Adipocyte (in vitro differentiated cells): ENCODE measurements around the gene TFB2M.

Source experiments
- DNase-seq: peaks from one replicate; pipeline ENCODE4 v3.0.0-alpha.2; 2015; ENCODE audit warnings: low read depth
- H3K27me3 ChIP-seq: replicated peaks from 2 replicates; pipeline ENCODE4 v1.7.0; 2013; ENCODE audit warnings: mild to moderate bottlenecking, low read length, moderate library complexity; ENCODE audit not compliant: control insufficient read depth, insufficient read depth
- H3K36me3 ChIP-seq: 2 replicates; pipeline ENCODE4 v1.7.0; 2013; ENCODE audit warnings: low read length, mild to moderate bottlenecking, moderate library complexity; ENCODE audit not compliant: control insufficient read depth, insufficient read depth, severe bottlenecking
- H3K4me1 ChIP-seq: 2 replicates; pipeline ENCODE4 v1.7.0; 2013; ENCODE audit warnings: mild to moderate bottlenecking, low read length, moderate library complexity; ENCODE audit not compliant: control insufficient read depth, insufficient read depth
- H3K4me3 ChIP-seq: 2 replicates; pipeline ENCODE4 v1.7.0; 2013; ENCODE audit warnings: mild to moderate bottlenecking, low read length, moderate library complexity
- H3K9ac ChIP-seq: 2 replicates; pipeline ENCODE4 v1.7.0; 2013; ENCODE audit warnings: mild to moderate bottlenecking, low read length, moderate library complexity
- H3K9me3 ChIP-seq: 2 replicates; pipeline ENCODE4 v1.7.0; 2013; ENCODE audit warnings: mild to moderate bottlenecking, low read length, moderate library complexity; ENCODE audit not compliant: control insufficient read depth

Gene TFB2M

GRCh38 chr1:246527402-246528088 is 38.5 kb downstream of the TFB2M start:
- peaks cover 14% of the 10 kb centered on the region for H3K27me3 ChIP-seq
- peaks cover 23% of the 10 kb centered on the region for H3K9me3 ChIP-seq
- no peak overlapping the region for H3K9ac ChIP-seq
- no peaks in the 10 kb centered on the region for H3K36me3 ChIP-seq
- H3K4me1 ChIP-seq = no peaks in the 10 kb centered on the region
- no peak for DNase-seq
- no peak overlapping the region for H3K4me3 ChIP-seq

GRCh38 chr1:246526915-246527314 is 39.1 kb downstream of the TFB2M start:
- peaks cover 11% of the 10 kb centered on the region for H3K27me3 ChIP-seq
- peaks cover 17% of the 10 kb centered on the region for H3K9me3 ChIP-seq
- H3K4me3 ChIP-seq = no peak overlapping the region
- no peaks in the 10 kb centered on the region for H3K36me3 ChIP-seq
- H3K4me1 ChIP-seq = no peaks in the 10 kb centered on the region
- no peak overlapping the region for H3K9ac ChIP-seq
- DNase-seq = no peak

- Histone ChIP-seq H3K9me3 (peaks cover 13% of the 10 kb centered on the region), H3K4me1 (no peaks in the 10 kb centered on the region), H3K36me3 (no peaks in the 10 kb centered on the region), H3K27me3 (peaks cover 11% of the 10 kb centered on the region), H3K9ac (no peak overlapping the region), H3K4me3 (no peak overlapping the region)
- no peak for DNase-seq
Measured at GRCh38 chr1:246526380-246526779, 39.7 kb downstream of the TFB2M start.

- Histone ChIP-seq H3K36me3 (no peaks in the 10 kb centered on the region), H3K4me1 (no peaks in the 10 kb centered on the region), H3K9me3 (peaks cover 32% of the 10 kb centered on the region), H3K4me3 (no peak overlapping the region), H3K9ac (no peak overlapping the region), H3K27me3 (peaks cover 4% of the 10 kb centered on the region)
- no peak for DNase-seq
Measured at GRCh38 chr1:246519514-246519913, 46.5 kb downstream of the TFB2M start.

GRCh38 chr1:246518456-246519205 is 47.4 kb downstream of the TFB2M start:
- DNase-seq = no peak
- Histone ChIP-seq H3K36me3 (no peaks in the 10 kb centered on the region), H3K4me1 (no peaks in the 10 kb centered on the region)

GRCh38 chr1:246517391-246517790 is 48.7 kb downstream of the TFB2M start:
- Histone ChIP-seq H3K4me3 (no peak overlapping the region), H3K9ac (no peak overlapping the region), H3K4me1 (no peaks in the 10 kb centered on the region), H3K36me3 (no peaks in the 10 kb centered on the region), H3K9me3 (peaks cover 45% of the 10 kb centered on the region), H3K27me3 (no peaks in the 10 kb centered on the region)
- DNase-seq = no peak

More at GRCh38 chr1:246518456-246519205, 47.4 kb downstream of the TFB2M start:
- H3K4me3 ChIP-seq = no peak overlapping the region
- peaks cover 4% of the 10 kb centered on the region for H3K27me3 ChIP-seq
- no peak overlapping the region for H3K9ac ChIP-seq
- H3K9me3 ChIP-seq = peaks cover 41% of the 10 kb centered on the region

- H3K9ac ChIP-seq = no peak overlapping the region
- no peaks in the 10 kb centered on the region for H3K36me3 ChIP-seq
- no peak overlapping the region for H3K4me3 ChIP-seq
- H3K27me3 ChIP-seq = no peaks in the 10 kb centered on the region
- DNase-seq = no peak
- no peaks in the 10 kb centered on the region for H3K4me1 ChIP-seq
- peaks cover 45% of the 10 kb centered on the region for H3K9me3 ChIP-seq
Measured at GRCh38 chr1:246516126-246516525, 49.9 kb downstream of the TFB2M start.

GRCh38 chr1:246515390-246516005 is 50.6 kb downstream of the TFB2M start:
- no peaks in the 10 kb centered on the region for H3K4me1 ChIP-seq
- no peak overlapping the region for H3K4me3 ChIP-seq
- H3K27me3 ChIP-seq = no peaks in the 10 kb centered on the region
- no peak for DNase-seq
- peaks cover 45% of the 10 kb centered on the region for H3K9me3 ChIP-seq
- H3K36me3 ChIP-seq = no peaks in the 10 kb centered on the region
- H3K9ac ChIP-seq = no peak overlapping the region

GRCh38 chr1:246513619-246514343 is 52.3 kb downstream of the TFB2M start:
- Histone ChIP-seq H3K27me3 (no peaks in the 10 kb centered on the region), H3K36me3 (no peaks in the 10 kb centered on the region)
- DNase-seq = no peak

GRCh38 chr1:246513041-246513440 is 53.0 kb downstream of the TFB2M start:
- no peaks in the 10 kb centered on the region for H3K27me3 ChIP-seq
- DNase-seq = no peak
- H3K36me3 ChIP-seq = no peaks in the 10 kb centered on the region
- no peak overlapping the region for H3K4me3 ChIP-seq
- H3K9me3 ChIP-seq = peaks cover 45% of the 10 kb centered on the region
- H3K4me1 ChIP-seq = no peaks in the 10 kb centered on the region
- no peak overlapping the region for H3K9ac ChIP-seq

More at GRCh38 chr1:246513619-246514343, 52.3 kb downstream of the TFB2M start:
- Histone ChIP-seq H3K9me3 (peaks cover 45% of the 10 kb centered on the region), H3K4me3 (no peak overlapping the region), H3K4me1 (no peaks in the 10 kb centered on the region), H3K9ac (no peak overlapping the region)

- H3K9me3 ChIP-seq = peaks cover 44% of the 10 kb centered on the region
- no peaks in the 10 kb centered on the region for H3K4me1 ChIP-seq
- no peaks in the 10 kb centered on the region for H3K27me3 ChIP-seq
- DNase-seq = no peak
- H3K36me3 ChIP-seq = no peaks in the 10 kb centered on the region
- H3K4me3 ChIP-seq = no peak overlapping the region
- H3K9ac ChIP-seq = no peak overlapping the region
Measured at GRCh38 chr1:246512635-246513034, 53.4 kb downstream of the TFB2M start.
